ENCODE measurements around the gene VAMP4. TPM values are rescaled to one million over a fixed set of nuclear protein-coding genes. Genes with fewer than 3 reads are reported as not detected.
"Not testable (repeated sequence)": the region's sequence is repeated elsewhere in the genome, so short reads cannot be mapped to it uniquely, and the experiment has no call there.

Gene VAMP4
- total RNA-seq, 1 donor from 2014 or later, result 8.4 TPM

- no peaks in the 10 kb centered on the region for H3K27me3 Mint-ChIP-seq (ENCODE audit: unreplicated experiment)
- H3K4me1 Mint-ChIP-seq (ENCODE audit: low read depth, unreplicated experiment), result no peaks in the 10 kb centered on the region
- no peak overlapping the region for H3K27ac Mint-ChIP-seq (ENCODE audit: unreplicated experiment)
- H3K9me3 Mint-ChIP-seq (ENCODE audit: unreplicated experiment), result no peaks in the 10 kb centered on the region
- H3K36me3 Mint-ChIP-seq (ENCODE audit: unreplicated experiment), result no peaks in the 10 kb centered on the region
- DNase-seq, result no peak
- TF ChIP-seq, protein P1, sequence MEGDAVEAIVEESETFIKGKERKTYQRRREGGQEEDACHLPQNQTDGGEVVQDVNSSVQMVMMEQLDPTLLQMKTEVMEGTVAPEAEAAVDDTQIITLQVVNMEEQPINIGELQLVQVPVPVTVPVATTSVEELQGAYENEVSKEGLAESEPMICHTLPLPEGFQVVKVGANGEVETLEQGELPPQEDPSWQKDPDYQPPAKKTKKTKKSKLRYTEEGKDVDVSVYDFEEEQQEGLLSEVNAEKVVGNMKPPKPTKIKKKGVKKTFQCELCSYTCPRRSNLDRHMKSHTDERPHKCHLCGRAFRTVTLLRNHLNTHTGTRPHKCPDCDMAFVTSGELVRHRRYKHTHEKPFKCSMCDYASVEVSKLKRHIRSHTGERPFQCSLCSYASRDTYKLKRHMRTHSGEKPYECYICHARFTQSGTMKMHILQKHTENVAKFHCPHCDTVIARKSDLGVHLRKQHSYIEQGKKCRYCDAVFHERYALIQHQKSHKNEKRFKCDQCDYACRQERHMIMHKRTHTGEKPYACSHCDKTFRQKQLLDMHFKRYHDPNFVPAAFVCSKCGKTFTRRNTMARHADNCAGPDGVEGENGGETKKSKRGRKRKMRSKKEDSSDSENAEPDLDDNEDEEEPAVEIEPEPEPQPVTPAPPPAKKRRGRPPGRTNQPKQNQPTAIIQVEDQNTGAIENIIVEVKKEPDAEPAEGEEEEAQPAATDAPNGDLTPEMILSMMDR (IDR thresholded peaks at IDR 0.05; ENCODE audit: partially characterized antibody, unreplicated experiment), result no peak
- no peak overlapping the region for H3K4me3 Mint-ChIP-seq (ENCODE audit: unreplicated experiment)
These were observed 29.5 kb downstream of the VAMP4 start for GRCh38 chr1:171712341-171712740.

DNA sequence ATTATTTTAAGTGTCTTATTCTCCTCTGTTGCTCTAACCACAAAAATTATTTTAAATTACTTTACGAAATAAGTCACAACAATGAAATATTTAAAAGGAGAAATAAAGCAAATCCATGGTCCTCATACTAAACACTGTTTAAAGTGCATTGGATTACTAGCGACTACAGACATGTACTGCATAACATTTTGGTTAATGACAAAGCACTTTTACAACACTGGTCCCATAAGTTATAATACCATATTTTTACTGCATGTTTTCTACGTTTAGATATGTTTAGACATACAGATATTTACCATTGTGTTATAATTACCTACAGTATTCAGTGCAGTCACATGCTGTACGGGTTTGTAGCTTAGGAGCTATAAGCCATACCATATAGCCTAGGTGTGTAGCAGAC, 30.2 kb downstream of the VAMP4 start:
- H3K4me3 Mint-ChIP-seq (ENCODE audit: unreplicated experiment), result no peak overlapping the region
- DNase-seq, result no peak
- H3K27me3 Mint-ChIP-seq (ENCODE audit: unreplicated experiment), result no peaks in the 10 kb centered on the region
- no peaks in the 10 kb centered on the region for H3K4me1 Mint-ChIP-seq (ENCODE audit: low read depth, unreplicated experiment)
- H3K27ac Mint-ChIP-seq (ENCODE audit: unreplicated experiment), result no peak overlapping the region
- H3K36me3 Mint-ChIP-seq (ENCODE audit: unreplicated experiment), result no peaks in the 10 kb centered on the region
- H3K9me3 Mint-ChIP-seq (ENCODE audit: unreplicated experiment), result no peaks in the 10 kb centered on the region
- TF ChIP-seq, protein P1 (IDR thresholded peaks at IDR 0.05; ENCODE audit: partially characterized antibody, unreplicated experiment), result no peak

GRCh38 chr1:171707583-171707982, 34.3 kb downstream of the VAMP4 start:
- Mint-ChIP-seq H3K9me3 (ENCODE audit: unreplicated experiment) (no peaks in the 10 kb centered on the region), H3K36me3 (ENCODE audit: unreplicated experiment) (no peaks in the 10 kb centered on the region), H3K27ac (ENCODE audit: unreplicated experiment) (no peak overlapping the region), H3K4me1 (ENCODE audit: low read depth, unreplicated experiment) (no peaks in the 10 kb centered on the region), H3K27me3 (ENCODE audit: unreplicated experiment) (peaks cover 1% of the 10 kb centered on the region), H3K4me3 (ENCODE audit: unreplicated experiment) (no peak overlapping the region)
- TF ChIP-seq, protein P1 (IDR thresholded peaks at IDR 0.05; ENCODE audit: partially characterized antibody, unreplicated experiment), result no peak
- no peak for DNase-seq

DNA sequence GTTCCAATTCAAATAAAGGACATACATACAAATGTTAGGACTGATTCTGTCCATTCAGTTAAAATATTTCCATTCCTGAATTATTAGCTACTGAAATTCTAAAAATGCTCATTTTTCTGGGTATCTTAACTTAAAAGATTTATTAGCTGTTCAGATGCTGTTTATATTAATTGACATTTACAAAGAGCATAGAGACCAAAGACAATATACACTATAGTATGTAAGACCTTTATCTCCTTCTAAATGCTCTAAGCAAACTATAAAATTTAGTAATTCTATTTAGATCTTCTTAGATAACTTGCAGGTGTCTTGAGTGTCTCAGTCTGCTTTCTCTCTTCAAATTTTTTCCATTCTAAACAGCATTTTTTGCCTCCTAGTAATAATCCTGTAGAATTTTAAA, 39.3 kb downstream of the VAMP4 start:
- no peak for DNase-seq
- peaks cover 1% of the 10 kb centered on the region for H3K36me3 Mint-ChIP-seq (ENCODE audit: unreplicated experiment)
- H3K4me3 Mint-ChIP-seq (ENCODE audit: unreplicated experiment), result no peak overlapping the region
- H3K27me3 Mint-ChIP-seq (ENCODE audit: unreplicated experiment), result peaks cover 1% of the 10 kb centered on the region
- H3K27ac Mint-ChIP-seq (ENCODE audit: unreplicated experiment), result no peak overlapping the region
- no peaks in the 10 kb centered on the region for H3K4me1 Mint-ChIP-seq (ENCODE audit: low read depth, unreplicated experiment)
- H3K9me3 Mint-ChIP-seq (ENCODE audit: unreplicated experiment), result no peaks in the 10 kb centered on the region
- TF ChIP-seq, protein P1 (IDR thresholded peaks at IDR 0.05; ENCODE audit: partially characterized antibody, unreplicated experiment), result no peak

DNA sequence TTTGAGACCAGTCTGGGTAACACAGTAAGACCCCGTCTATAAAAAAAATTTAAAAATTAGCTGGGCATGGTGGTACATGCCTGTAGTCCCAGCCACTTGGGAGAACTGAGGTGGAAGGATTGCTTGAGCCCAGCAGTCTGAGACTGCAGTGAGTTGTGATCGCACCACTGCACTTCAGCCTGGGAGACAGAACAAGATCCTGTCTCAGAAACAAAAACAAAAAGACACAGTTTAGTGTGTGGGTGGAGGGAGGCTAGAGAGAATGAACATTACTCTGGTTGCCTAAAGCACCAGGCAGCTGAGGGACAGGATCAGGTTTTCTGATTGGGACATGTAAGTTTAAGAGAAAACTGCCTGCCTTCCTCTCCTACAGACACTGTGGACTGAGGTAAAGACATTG, 42.3 kb downstream of the VAMP4 start:
- no peak overlapping the region for H3K4me3 Mint-ChIP-seq (ENCODE audit: unreplicated experiment)
- H3K27ac Mint-ChIP-seq (ENCODE audit: unreplicated experiment), result no peak overlapping the region
- TF ChIP-seq, protein P1 (IDR thresholded peaks at IDR 0.05; ENCODE audit: partially characterized antibody, unreplicated experiment), result no peak
- H3K27me3 Mint-ChIP-seq (ENCODE audit: unreplicated experiment), result peaks cover 1% of the 10 kb centered on the region
- peaks cover 22% of the 10 kb centered on the region for H3K36me3 Mint-ChIP-seq (ENCODE audit: unreplicated experiment)
- no peaks in the 10 kb centered on the region for H3K4me1 Mint-ChIP-seq (ENCODE audit: low read depth, unreplicated experiment)
- DNase-seq, result no peak
- H3K9me3 Mint-ChIP-seq (ENCODE audit: unreplicated experiment), result peaks cover 2% of the 10 kb centered on the region

DNA sequence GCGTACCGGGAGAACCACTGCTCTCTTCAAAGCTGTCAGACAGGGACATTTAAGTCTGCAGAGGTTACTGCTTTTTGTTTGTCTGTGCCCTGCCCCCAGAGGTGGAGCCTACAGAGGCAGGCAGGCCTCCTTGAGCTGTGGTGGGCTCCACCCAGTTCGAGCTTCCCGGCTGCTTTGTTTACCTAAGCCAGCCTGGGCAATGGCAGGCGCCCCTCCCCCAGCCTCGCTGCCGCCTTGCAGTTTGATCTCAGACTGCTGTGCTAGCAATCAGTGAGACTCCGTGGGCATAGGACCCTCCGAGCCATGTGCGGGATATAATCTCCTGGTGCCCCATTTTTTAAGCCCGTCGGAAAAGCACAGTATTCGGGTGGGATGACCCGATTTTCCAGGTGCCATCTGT, 46.1 kb downstream of the VAMP4 start:
- not testable (repeated sequence) for H3K4me3 Mint-ChIP-seq (ENCODE audit: unreplicated experiment); H3K9me3 Mint-ChIP-seq (ENCODE audit: unreplicated experiment); H3K4me1 Mint-ChIP-seq (ENCODE audit: low read depth, unreplicated experiment); DNase-seq; H3K27me3 Mint-ChIP-seq (ENCODE audit: unreplicated experiment); H3K27ac Mint-ChIP-seq (ENCODE audit: unreplicated experiment)
- peaks cover 22% of the 10 kb centered on the region for H3K36me3 Mint-ChIP-seq (ENCODE audit: unreplicated experiment)

- H3K36me3 Mint-ChIP-seq (ENCODE audit: unreplicated experiment), result peaks cover 24% of the 10 kb centered on the region
- H3K27ac Mint-ChIP-seq (ENCODE audit: unreplicated experiment); H3K4me3 Mint-ChIP-seq (ENCODE audit: unreplicated experiment); H3K27me3 Mint-ChIP-seq (ENCODE audit: unreplicated experiment); DNase-seq; H3K9me3 Mint-ChIP-seq (ENCODE audit: unreplicated experiment); H3K4me1 Mint-ChIP-seq (ENCODE audit: low read depth, unreplicated experiment): not testable (repeated sequence)
These were observed 48.3 kb downstream of the VAMP4 start for GRCh38 chr1:171693541-171693940.
